Choroid plexus epithelial cell (primary cell): ENCODE measurements around the gene STEAP1B.

Experiments
- DNase-seq: peaks from one replicate; pipeline ENCODE4 v3.0.0-alpha.2; 2010; ENCODE audit warnings: low read depth
- H3K4me3 ChIP-seq: 2 replicates; pipeline ENCODE4 v1.5.1; 2011; ENCODE audit warnings: low read depth, mild to moderate bottlenecking, control low read depth, low read length, moderate library complexity
- CTCF ChIP-seq: conservative IDR thresholded peaks from 2 replicates; pipeline ENCODE4 v1.5.1; 2011; ENCODE audit warnings: low read depth, mild to moderate bottlenecking, control low read depth, inconsistent platforms, low read length, moderate library complexity

The STEAP1B gene

GRCh38 chr7:22373388-22373787, 126.6 kb downstream of the STEAP1B start:
- no peak for DNase-seq
- no peak overlapping the region for H3K4me3 ChIP-seq
- TF ChIP-seq CTCF = no peak

GRCh38 chr7:22372863-22373262, 127.1 kb downstream of the STEAP1B start:
- H3K4me3 ChIP-seq = no peak overlapping the region
- TF ChIP-seq CTCF = no peak
- DNase-seq = no peak

GRCh38 chr7:22371878-22372277, 128.1 kb downstream of the STEAP1B start:
- no peak for DNase-seq
- H3K4me3 ChIP-seq = no peak overlapping the region
- TF ChIP-seq CTCF = no peak
